Activated CD4-positive, CD25-positive, alpha-beta regulatory T cell treated with anti-CD3 and anti-CD28 coated beads, Interleukin-2, amount 50 U/mL, for 16 hours (primary cell): ENCODE results near the gene OR5F1.

ENCODE experiments used
- DNase-seq: peaks from one replicate; pipeline ENCODE4 v3.0.0-alpha.2; 2020; ENCODE audit warnings: low read depth, low spot score

OR5F1 gene

DNA sequence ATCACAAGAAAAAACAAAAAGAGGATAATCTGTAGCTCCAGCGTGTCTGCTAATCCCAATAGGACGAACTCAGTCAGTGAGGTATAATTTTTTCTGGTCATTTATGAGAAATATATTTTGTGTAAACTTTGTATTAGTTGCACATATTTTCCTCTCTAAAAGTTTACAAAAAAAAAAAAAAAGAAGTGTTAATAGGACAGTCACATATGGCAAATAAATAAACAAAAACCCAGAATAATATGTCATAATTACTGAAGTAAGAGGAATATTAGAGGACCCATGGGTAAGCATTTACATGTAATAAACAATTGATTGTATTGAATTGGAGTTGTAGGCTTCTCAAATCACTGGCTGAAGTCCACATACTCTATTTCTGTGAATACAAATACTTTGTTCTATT, at the start of gene OR5F1:
TSS of gene OR5F1 (minus strand) at position 101 of the 400 bp plus-strand sequence. CDS start at position 101, 0 bp downstream.
- no peak for DNase-seq

DNA sequence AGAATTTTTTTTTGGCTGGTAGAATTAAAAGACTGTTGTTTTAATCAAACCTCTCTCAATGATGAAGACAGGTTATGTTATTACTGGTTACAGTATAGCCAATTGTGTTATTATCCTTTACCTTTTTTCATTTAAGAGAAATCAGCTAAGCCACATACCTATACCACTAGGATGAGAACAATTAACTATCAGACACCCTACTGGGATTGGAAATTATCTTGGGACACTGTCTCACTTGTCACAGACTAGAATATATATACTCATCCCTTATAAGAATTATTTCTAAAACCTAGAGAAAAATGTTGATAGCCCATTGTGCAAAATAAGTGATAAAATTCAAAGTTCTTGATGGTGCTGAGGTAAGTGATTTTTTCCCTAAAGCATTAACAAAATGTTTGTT, 32.9 kb upstream of the OR5F1 start, which contains the start of gene OR5AS1:
TSS of gene OR5AS1 (plus strand) at position 301 of the 400 bp plus-strand sequence. CDS start 2,765 bp downstream, outside the sequence.
- DNase-seq = no peak

DNA sequence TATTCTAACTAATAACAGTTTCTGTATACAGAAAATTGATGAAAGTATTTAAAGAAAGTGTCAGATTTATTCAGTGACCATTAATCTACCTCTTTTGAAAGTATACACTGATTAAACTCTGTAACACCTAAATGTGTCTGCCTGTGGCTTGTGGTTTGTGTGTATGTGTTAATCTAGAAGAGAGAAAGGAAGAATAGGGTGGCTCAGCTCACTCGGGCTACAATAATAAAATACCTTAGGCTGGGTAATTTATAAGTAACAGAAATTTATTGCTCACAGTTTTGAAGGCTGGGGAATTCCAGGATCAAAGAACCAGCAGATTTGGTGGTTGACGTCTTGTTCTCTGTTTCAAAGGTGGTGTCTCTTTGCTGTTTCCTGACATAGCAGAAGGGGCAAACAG, 19.4 kb upstream of the OR5F1 start:
- no peak for DNase-seq

DNA sequence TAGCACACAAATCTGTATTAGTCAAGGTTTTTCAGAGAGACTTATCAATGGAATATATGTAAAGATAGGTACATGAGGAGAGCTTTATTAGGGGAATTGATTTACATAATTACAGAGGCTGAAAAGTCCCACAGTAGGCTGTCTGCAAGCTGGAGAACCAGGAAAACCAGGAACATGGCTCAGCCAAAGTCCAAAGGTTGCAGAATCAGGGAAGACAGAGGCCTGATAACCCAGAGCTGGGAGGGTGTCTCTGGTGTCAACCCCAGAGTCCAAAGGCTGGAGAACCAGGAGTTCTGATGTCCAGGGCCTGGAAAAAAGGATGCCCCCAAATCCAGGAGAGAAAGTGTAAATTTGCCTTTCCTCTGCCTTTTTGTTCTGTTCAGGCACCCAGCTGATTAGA, 16.3 kb upstream of the OR5F1 start:
- no peak for DNase-seq

DNA sequence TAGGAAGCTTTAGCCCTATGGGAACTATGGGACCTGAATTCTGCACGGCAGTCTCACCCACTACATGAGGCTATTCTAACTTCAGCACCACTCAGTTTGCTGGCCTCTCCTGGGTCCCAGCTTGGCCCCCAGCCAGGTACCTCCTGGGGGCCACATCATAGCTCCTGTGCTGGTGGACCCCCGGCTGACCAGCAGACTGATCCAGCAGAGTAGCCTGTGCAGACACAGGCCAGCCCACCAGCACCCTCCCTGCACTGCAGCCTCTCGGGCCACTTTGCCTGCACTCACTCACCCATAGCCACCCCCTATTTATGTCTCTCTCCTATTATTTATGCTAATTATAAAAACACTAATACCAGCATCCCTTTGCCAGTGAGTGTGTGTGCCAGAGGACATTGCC, 23.5 kb downstream of the OR5F1 start:
- no peak for DNase-seq

DNA sequence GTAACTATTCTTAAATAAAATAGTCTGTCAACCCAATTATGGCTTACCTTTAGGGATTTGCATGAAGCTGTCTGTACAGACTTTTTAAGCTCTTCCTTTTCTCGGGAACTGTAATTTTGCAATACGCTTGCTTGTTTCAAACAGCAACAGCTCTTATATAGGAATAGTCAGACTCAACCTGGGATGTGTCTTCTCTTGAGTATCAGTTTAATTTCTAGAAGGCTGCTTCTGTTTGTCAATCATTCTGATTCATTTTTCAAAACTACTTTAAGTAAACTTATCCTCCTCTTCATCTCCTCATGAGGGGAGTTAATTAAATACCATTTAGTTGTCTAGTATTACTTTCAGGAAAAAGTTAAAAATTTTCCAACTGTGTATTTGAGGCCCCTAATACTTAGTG, 24.6 kb downstream of the OR5F1 start, which contains the start of gene OR10AG1:
TSS of gene OR10AG1 (minus strand) at position 101 of the 400 bp plus-strand sequence. CDS start at position 63, 38 bp downstream.
- DNase-seq = no peak

DNA sequence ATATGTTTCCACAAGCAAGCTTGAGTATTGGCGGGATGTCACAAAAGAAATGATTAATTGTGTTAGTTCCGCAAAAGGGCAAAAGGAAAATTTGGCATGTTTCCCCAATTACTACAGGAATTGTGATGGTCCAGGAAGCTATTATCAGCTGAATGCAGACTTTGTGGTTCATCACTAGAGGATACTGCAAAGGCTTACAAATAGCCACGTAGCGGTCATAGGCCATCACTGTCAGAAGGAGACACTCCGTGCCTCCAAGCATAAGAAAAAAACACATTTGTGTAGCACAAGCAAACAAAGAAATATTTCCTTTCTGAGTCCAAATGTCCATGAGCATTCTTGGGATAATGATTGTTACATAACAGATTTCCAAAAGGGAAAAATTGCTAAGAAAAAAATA, 26.5 kb downstream of the OR5F1 start:
- no peak for DNase-seq

DNA sequence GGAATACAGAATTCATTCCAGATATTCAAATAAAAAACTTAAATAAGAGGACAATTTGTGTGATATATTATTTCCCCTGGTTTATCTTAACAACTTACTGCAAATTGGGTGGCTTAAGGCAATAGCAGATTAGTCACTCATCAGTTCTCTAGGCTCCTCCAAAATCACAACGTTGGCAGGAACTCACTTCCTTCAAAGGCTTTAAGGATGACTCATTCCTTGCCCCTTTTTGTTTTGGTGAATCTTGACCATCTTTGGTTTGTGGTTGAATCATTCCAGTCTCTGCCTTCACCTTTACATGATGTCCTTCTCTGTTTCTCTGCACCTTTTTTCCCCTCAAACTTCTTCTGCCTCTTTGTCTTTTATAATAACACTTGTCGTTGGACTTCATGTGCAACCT, 28.0 kb downstream of the OR5F1 start:
- no peak for DNase-seq

DNA sequence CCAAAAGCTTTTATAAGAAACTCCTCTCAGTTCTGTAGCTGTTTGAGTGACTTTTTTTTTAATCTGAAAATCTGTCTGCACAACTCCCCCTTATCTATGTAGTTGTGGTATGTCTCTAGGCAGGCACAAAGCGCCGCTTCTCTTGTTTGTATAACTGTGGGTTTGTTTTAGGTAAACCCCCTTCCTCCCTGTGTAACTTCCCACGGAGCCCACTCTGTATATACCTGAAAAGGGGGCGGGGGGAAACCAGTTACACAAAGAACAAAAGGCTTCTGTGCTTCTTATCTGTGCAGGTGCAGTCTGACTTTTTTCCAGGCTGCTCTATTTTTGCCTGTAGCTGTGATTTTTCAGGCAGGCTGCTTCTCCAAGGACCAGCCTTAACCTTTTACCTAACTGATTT, 37.9 kb downstream of the OR5F1 start:
- DNase-seq = no peak

DNA sequence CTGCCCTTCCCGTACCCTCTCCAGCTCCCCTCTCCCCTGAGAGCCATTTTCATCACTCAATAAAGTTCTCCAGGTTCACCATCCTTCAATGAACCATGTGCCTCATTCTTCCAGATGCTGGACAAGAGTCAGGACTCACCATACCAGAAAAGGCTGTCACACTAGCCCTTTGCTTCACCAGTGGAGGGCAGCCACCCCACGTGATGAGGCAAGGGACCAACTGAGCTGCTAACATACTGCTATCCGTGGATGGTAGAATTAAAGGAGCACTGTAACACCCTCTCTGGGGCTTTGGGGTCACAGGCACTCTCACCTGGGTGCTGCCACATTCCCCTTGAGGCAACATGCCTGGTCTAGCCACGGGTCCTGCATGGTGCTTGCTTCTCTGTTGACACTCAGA, 45.1 kb downstream of the OR5F1 start:
- DNase-seq = no peak
